ENCODE measurements around the gene C3orf20. TPM values are rescaled to one million over a fixed set of nuclear protein-coding genes. Genes with fewer than 3 reads are reported as not detected.

C3orf20 gene
- total and polyA plus RNA-seq, 2 of the 4 experiments (the other 2 are of a cell fraction) = not detected

DNA sequence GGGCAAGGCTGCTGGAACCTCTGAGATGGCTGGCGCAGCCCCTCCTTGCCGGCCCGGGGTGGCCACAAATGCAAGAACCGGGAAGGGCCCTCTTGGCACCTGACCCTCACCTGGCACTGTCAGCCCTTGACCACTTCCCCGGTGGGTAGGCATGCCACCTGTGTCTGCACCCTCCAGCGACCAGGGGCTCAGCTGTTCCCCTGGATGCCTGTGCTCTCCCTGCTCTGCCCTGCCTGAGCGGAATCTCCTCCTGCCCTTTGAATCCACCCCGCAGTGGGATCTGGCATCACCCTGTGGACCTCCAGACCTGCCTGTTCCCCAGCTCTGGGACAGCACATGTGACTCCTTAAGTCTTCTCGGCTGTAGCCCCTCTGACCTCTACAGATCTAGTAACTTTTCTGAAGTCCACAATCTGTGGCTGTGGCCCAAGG is 117.8 kb downstream of the C3orf20 start:
- peaks cover 32% of the 10 kb centered on the region for H3K27me3 ChIP-seq (ENCODE audit: control insufficient read depth, insufficient read depth, low read length)
- CTCF ChIA-PET = no interaction called here
- H2AK5ac ChIP-seq (ENCODE audit: low read depth, low read length) = no peak overlapping the region
- DNase-seq (no peak), ATAC-seq (ENCODE audit: low read depth) (no peak)
- no peak overlapping the region for H3K23ac ChIP-seq (ENCODE audit: low read depth, low read length)
- POLR2A ChIA-PET (ENCODE audit: unreplicated experiment) = no interaction called here
- H4K5ac ChIP-seq (ENCODE audit: low read depth, low read length) = no peak overlapping the region
- intact Hi-C loops (cut with micrococcal nuclease) = no loop called here
- H3K4me3 ChIP-seq (ENCODE audit: insufficient read depth, low read depth, low read length) = no peak overlapping the region
- no peak overlapping the region for H3K27ac ChIP-seq (ENCODE audit: insufficient read depth, low read length)
- H3K14ac ChIP-seq (replicated peaks; ENCODE audit: low read depth, low read length) = no peak overlapping the region
- 87% methylated on average over 4 of the region's 9 CpGs; no CpG with 5 or more reads in 1 of the 2 experiments for WGBS, 2 experiments (ENCODE audit: extremely low coverage in 2 of 2, insufficient read length in 1 of 2)
- no peaks in the 10 kb centered on the region for H3K79me1 ChIP-seq (ENCODE audit: low read depth in 1 of 2, low read length in 2 of 2)
- H2AK9ac ChIP-seq (replicated peaks; ENCODE audit: low read depth, low read length, poor library complexity) = no peak overlapping the region
- no peak overlapping the region for H2BK120ac ChIP-seq (ENCODE audit: low read depth, low read length)
- no peaks in the 10 kb centered on the region for H3K4me1 ChIP-seq (ENCODE audit: control insufficient read depth, insufficient read depth, low read length)
- in situ Hi-C loops (cut with MboI; ENCODE audit: low sequenced_read_pairs) = no loop called here
- no peak overlapping the region for H3K18ac ChIP-seq (ENCODE audit: low read depth, low read length)
- H3K9me3 ChIP-seq (ENCODE audit: control insufficient read depth, insufficient read depth, low read length) = no peaks in the 10 kb centered on the region
- no peak overlapping the region for H3K4ac ChIP-seq (ENCODE audit: low read depth, low read length)
- no peaks in the 10 kb centered on the region for H3K9me1 ChIP-seq (ENCODE audit: insufficient read depth, low read length)
- no peak overlapping the region for H3K9ac ChIP-seq (ENCODE audit: low read depth, low read length)
- no peaks in the 10 kb centered on the region for H4K20me1 ChIP-seq (ENCODE audit: insufficient read depth, low read length)
- no TSS peak for BruUV-seq (replicated peaks)
- H2BK5ac ChIP-seq (ENCODE audit: low read depth, low read length, poor library complexity, severe bottlenecking) = no peak overlapping the region
- no peak overlapping the region for H3K4me2 ChIP-seq (ENCODE audit: low read depth, low read length)
- H2AFZ ChIP-seq (replicated peaks; ENCODE audit: low read length, poor library complexity) = no peak overlapping the region
- no peak overlapping the region for H4K91ac ChIP-seq (ENCODE audit: insufficient read depth, low read depth, low read length)
- dilution Hi-C loops (cut with HindIII; ENCODE audit: low sequenced_read_pairs, unreplicated experiment) = no loop called here
- H3K36me3 ChIP-seq (ENCODE audit: control insufficient read depth, insufficient read depth, low read length) = no peaks in the 10 kb centered on the region
- no peak for TF ChIP-seq RFX5 (IDR thresholded peaks at IDR 0.05; ENCODE audit: low read depth, low read length)
- TF ChIP-seq CEBPB (IDR thresholded peaks at IDR 0.05; ENCODE audit: low read depth, low read length) = no peak
- H2BK15ac ChIP-seq (ENCODE audit: low read depth, low read length) = no peak overlapping the region
- H2BK20ac ChIP-seq (ENCODE audit: low read depth, low read length) = no peak overlapping the region
- H3K56ac ChIP-seq (ENCODE audit: extremely low read depth, insufficient read depth, low read length) = no peak overlapping the region
- no peak overlapping the region for H4K8ac ChIP-seq (ENCODE audit: low read depth in 2 of 2, low read length in 2 of 2)
